ENCODE data around the gene SKA3.
"Not testable (repeated sequence)": the region's sequence is repeated elsewhere in the genome, so short reads cannot be mapped to it uniquely, and the experiment has no call there.

The SKA3 gene

DNA sequence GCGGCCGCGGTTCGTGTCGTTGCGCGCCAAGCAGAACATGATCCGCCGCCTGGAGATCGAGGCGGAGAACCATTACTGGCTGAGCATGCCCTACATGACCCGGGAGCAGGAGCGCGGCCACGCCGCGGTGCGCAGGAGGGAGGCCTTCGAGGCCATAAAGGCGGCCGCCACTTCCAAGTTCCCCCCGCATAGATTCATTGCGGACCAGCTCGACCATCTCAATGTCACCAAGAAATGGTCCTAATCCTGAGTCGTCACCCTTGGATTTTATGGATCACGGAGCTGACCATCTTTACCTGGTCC lies 581 bp upstream of the SKA3 start:
- DNase-seq (ENCODE audit: insufficient read length, low spot score): no peak
- FAIRE-seq: no peak
- TF ChIP-seq, protein P1, sequence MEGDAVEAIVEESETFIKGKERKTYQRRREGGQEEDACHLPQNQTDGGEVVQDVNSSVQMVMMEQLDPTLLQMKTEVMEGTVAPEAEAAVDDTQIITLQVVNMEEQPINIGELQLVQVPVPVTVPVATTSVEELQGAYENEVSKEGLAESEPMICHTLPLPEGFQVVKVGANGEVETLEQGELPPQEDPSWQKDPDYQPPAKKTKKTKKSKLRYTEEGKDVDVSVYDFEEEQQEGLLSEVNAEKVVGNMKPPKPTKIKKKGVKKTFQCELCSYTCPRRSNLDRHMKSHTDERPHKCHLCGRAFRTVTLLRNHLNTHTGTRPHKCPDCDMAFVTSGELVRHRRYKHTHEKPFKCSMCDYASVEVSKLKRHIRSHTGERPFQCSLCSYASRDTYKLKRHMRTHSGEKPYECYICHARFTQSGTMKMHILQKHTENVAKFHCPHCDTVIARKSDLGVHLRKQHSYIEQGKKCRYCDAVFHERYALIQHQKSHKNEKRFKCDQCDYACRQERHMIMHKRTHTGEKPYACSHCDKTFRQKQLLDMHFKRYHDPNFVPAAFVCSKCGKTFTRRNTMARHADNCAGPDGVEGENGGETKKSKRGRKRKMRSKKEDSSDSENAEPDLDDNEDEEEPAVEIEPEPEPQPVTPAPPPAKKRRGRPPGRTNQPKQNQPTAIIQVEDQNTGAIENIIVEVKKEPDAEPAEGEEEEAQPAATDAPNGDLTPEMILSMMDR (IDR thresholded peaks at IDR 0.05; ENCODE audit: insufficient read depth, missing control alignments): no peak

DNA sequence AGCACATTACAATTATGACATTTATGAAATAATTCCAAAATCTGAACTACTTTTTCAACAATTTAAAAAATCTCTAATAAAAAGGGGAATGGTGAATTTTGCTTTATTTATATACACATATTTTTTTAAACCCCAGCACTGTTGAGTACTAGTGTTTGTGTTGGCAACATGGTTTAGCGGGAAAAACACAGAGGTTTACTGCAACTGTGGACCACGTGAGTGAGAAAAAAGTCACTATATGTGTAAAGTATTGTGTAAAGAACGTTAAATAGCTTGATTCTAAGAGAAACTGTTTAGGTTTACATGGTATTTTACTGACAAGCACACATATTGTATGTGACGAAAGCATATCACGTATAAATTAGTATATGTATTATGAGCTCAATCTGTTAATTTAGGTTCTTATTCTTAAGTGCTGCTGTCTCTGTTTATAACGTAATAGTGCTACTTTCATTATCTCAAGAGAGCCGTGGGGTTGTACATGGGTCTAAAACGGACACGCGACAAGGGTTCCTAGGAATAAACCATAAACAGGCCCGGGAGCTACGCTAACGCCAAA lies 617 bp downstream of the SKA3 start:
- TF ChIP-seq, protein P1 (IDR thresholded peaks at IDR 0.05; ENCODE audit: insufficient read depth, missing control alignments): no peak
- DNase-seq (ENCODE audit: insufficient read length, low spot score) (no peak), FAIRE-seq (no peak)

DNA sequence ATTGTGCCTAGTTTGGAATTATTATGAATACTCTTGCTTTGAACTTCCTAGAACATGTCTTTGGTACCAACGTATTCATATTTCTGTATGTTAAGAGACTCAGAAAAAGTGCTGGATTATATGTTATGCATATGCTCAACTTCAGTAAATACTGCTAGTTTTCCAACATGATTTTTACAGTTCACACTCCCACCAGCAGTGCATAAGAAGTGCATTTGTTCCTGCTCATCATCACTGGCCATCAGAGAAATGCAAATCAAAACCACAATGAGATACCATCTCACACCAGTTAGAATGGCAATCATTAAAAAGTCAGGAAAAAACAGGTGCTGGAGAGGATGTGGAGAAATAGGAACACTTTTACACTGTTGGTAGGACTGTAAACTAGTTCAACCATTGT lies 2.6 kb downstream of the SKA3 start:
- not testable (repeated sequence) for FAIRE-seq; DNase-seq (ENCODE audit: insufficient read length, low spot score)

DNA sequence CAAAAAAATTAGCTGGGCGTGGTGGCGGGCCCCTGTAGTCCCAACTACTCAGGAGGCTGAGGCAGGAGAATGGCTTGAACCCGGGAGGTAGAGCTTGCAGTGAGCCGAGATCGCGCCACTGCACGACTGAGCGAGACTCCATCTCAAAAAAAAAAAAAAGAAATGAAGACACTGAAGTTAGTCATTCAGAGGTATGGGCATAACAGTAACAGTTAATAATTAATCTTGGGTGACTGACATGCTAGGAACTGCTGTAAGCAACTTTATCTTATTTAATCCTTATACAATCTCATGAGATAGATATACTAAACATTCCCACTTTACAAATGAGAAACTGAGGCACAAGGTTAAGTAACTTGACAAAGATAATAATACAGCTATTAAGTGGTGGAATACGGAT lies 4.9 kb downstream of the SKA3 start:
- TF ChIP-seq, protein P1 (IDR thresholded peaks at IDR 0.05; ENCODE audit: insufficient read depth, missing control alignments): no peak
- no peak for DNase-seq (ENCODE audit: insufficient read length, low spot score)
- no peak for FAIRE-seq

DNA sequence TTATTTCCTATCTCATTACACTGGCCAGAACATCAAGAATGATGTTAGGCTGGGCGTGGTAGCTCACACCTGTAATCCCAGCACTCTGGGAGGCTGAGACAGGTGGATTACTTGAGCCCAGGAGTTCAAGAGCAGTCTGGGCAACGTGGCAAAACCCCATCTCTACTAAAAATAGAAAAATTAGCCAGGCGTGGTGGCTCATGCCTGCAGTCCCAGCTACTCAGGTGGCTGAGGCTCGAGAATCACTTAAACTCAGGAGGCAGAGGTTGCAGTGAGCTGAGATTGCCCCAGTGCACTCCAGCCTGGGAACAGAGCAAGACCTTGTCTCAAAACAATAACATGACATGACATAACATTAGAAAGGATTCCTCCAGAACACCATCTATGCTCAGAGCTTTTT lies 10.7 kb downstream of the SKA3 start:
- not testable (repeated sequence) for DNase-seq (ENCODE audit: insufficient read length, low spot score); FAIRE-seq

DNA sequence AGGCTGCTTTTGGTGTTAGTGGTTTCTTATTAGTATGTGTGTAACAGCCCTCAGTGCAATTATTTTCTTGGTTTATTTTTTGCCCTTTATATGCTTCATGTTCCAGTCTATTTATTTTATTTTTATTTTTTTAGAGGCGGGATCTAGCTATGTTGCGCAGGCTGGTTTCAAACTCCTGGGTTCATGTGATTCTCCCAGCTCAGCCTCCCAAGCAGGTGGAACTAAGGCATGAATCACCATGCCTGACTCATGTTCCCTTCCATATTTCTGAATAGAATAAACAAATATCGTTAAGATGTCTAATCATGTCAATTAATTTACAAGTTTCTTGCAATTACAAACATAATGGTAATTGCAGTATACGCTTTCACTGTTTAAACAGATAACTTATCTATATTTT lies 11.7 kb downstream of the SKA3 start:
- no peak for DNase-seq (ENCODE audit: insufficient read length, low spot score)
- FAIRE-seq: no peak
- TF ChIP-seq, protein P1 (IDR thresholded peaks at IDR 0.05; ENCODE audit: insufficient read depth, missing control alignments): no peak

DNA sequence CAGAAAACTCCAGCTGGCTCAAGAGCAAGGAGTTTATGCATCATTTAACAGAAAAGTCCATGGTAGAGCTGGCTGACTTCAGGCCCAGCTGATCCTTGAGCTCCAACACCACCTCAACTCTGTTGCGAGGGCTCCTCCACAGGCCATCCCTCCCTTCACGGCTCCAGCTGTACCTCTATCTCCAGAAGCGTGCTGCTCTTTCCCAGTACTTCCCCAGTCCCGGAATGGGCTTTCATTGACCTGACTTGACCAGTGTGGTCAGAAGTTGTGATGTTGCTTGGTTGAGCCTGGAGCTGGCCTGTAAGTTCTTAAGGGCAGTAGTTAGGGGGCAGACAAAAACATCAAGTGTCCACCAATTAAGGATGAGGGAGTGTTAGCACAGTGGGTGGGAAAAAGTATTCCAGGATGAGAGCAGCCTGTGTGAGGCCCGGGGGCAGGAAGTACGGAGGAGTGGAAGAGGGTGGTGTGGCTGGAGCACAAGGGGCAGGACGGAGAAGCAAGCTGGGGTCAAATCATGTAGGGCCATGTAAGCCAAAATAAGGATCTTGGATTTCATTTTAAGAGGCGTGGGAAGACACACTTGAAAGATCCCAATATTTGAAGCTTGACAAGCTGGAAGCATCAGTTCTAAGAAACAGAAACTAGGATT lies 24.0 kb downstream of the SKA3 start:
- DNase-seq (ENCODE audit: insufficient read length, low spot score): no peak
- TF ChIP-seq, protein P1 (IDR thresholded peaks at IDR 0.05; ENCODE audit: insufficient read depth, missing control alignments): no peak
- no peak for FAIRE-seq

DNA sequence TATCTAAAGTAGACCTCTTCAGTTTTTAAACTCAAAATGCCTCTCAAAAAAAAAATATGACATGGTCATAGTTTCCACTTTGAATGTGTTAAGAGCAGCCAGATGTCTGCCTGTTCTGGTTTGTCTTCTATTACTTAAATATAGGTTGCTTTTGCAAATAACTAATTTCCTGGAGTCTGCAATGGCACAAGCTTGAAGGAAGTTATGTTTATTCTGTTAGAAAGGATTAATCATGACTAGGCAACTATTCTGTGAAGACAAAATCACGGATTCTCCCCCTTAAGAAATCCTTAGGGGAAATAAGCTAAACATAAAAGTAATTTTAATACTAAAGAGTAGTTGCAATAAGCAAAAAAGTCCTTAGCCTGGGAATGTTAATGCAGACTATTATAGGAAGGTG lies 26.3 kb downstream of the SKA3 start:
- no peak for FAIRE-seq
- TF ChIP-seq, protein P1 (IDR thresholded peaks at IDR 0.05; ENCODE audit: insufficient read depth, missing control alignments): no peak
- no peak for DNase-seq (ENCODE audit: insufficient read length, low spot score)
